GM15510 (cell line): Measurements from ENCODE around the gene SPSB3.

ENCODE experiments used
- POLR2A ChIP-seq: IDR thresholded peaks from 3 replicates; pipeline ENCODE4 v1.6.1; 2011; ENCODE audit warnings: borderline replicate concordance; ENCODE audit not compliant: insufficient read length; ENCODE audit errors: extremely low read depth

The SPSB3 gene

GRCh38 chr16:1782408-1783264, at the start of gene SPSB3, which contains the start of gene NUBP2:
SPSB3 (minus strand) TSS chr16:1782571; CDS start chr16:1781483, 1,088 bp downstream.
NUBP2 (plus strand) TSS chr16:1782960; CDS start chr16:1783021, 61 bp downstream.
- peak; percentile 77 for TF ChIP-seq POLR2A

- no peak for TF ChIP-seq POLR2A
Measured at GRCh38 chr16:1831186-1832075, 49.1 kb upstream of the SPSB3 start.

- no peak for TF ChIP-seq POLR2A
Measured at GRCh38 chr16:1830213-1830612, 47.8 kb upstream of the SPSB3 start.

- no peak for TF ChIP-seq POLR2A
Measured at GRCh38 chr16:1828645-1829410, 46.5 kb upstream of the SPSB3 start.

- TF ChIP-seq POLR2A: peak; percentile 47
Measured at GRCh38 chr16:1826691-1827573, 44.6 kb upstream of the SPSB3 start, which contains the start of the genes FAHD1 and HAGH. FAHD1 (plus strand) TSS chr16:1827206; CDS start chr16:1827239, 33 bp downstream. HAGH (minus strand) TSS chr16:1826825; CDS start chr16:1826787, 38 bp downstream.

GRCh38 chr16:1825864-1826690, 43.7 kb upstream of the SPSB3 start:
- no peak for TF ChIP-seq POLR2A

GRCh38 chr16:1825381-1825863, 43.1 kb upstream of the SPSB3 start:
- TF ChIP-seq POLR2A: no peak

- no peak for TF ChIP-seq POLR2A
Measured at GRCh38 chr16:1823821-1824220, 41.5 kb upstream of the SPSB3 start.

GRCh38 chr16:1822801-1823200, 40.4 kb upstream of the SPSB3 start:
- no peak for TF ChIP-seq POLR2A

- no peak for TF ChIP-seq POLR2A
Measured at GRCh38 chr16:1821861-1822611, 39.7 kb upstream of the SPSB3 start.

GRCh38 chr16:1820946-1821290, 38.5 kb upstream of the SPSB3 start:
- no peak for TF ChIP-seq POLR2A
